GM18907 (cell line): Measurements from ENCODE around the gene TTC28.
"Not testable (repeated sequence)": the region's sequence is repeated elsewhere in the genome, so short reads cannot be mapped to it uniquely, and the experiment has no call there.

ENCODE experiments used
- ATAC-seq: cut with Tn5 transposase; IDR thresholded peaks from one replicate; pipeline ENCODE4 v1.9.1; 2021; ENCODE audit warnings: mild to moderate bottlenecking, moderate library complexity; ENCODE audit not compliant: unreplicated experiment

Gene TTC28

DNA sequence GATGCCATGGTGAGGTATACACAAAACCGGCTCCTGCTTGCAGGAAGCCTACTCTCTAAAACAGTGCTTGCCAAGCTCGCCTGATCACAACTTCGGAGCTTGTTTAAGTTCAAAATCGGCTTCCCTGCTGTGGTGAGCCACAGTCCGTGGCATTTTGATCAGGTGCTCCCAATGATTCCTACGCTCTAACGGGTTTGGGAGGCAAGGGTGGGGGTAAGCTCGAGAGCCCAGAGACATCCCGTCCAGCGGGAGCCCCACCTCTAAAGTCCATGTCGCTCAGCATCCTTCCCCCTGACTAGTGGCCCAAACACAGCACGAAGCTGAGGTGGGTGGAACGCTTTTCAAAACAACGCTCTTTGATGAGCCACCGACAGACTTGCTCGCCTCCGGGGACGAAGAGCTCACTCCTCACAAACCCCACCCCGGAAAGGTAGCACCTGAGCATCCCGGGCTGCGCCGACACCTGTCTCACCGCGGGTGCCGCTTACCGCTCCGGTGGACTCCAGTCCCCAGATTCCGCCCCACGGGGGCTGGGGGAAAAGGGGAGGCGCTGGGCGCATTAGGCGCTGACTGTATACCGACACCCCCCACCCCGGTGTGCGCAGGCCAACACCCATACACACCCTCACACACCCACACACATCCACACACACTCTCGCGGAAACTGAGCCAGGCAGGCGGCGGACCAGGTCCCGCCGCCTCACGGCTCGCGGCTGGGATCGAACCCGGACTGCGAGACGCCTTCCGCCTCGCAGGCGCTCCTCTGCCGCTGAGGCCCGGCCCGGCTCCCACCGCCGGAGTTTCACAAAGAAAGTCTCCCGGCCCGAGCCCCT, 646 bp downstream of the TTC28 start:
- not testable (repeated sequence) for ATAC-seq

GRCh38 chr22:28678170-28678569, 1.5 kb downstream of the TTC28 start:
- ATAC-seq = not testable (repeated sequence)

DNA sequence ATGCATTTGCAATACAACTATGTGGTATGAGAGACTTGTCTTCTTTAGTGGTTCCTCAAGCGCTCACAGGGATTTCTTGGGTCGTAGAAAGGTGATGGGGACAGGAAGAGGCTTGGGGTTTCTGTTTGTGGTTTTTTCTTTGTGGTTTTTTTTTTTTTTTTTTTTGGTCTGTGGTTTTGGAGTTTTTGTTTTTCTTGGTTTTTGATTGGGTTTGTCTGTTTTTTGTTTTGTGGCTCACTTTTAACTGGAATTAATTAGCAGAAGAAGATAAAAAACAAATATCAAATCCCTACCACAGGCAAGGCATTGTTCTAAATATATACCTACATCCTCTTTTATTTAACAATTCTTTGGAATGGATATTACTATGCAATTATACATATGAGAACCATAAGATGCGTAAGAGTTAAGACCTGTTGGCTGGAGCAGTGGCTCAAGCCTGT, 5.5 kb downstream of the TTC28 start:
- no peak for ATAC-seq

DNA sequence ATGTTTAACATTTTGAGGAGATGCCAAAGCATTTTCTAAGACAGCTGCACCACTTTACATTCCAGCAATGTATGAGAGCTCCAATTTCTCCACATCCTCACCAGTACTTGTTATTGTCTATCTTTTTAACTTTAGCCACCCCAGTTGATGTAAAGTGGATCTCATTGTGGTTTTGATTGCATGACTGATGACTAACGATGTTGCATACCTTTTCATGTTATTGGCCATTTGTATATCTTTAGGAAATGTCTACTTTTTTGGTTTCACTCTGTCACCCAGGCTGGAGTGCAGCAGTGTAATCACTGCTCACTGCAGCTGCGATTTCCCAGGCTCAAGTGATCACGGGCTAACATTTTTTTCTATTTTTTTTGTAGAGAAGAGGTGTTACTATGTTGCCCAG, 8.9 kb downstream of the TTC28 start:
- ATAC-seq = no peak

DNA sequence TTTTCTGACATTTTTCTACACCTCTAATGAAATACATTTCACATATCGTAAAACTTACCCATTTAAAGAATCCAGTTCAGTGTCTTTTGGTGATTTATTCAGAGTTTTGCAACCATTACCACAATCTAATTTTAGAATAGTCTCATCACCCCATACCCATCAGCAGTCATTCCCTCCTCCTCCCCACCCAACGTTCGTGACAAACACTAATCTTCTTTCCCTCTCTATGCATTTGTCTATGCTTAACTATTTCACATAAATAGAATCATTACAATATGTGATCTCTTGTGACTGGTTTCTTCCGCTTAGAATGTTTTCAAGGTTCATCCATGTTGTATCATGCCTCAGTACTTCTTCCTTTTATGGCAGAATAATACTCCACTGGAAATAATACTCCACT, 9.5 kb downstream of the TTC28 start:
- ATAC-seq = no peak

DNA sequence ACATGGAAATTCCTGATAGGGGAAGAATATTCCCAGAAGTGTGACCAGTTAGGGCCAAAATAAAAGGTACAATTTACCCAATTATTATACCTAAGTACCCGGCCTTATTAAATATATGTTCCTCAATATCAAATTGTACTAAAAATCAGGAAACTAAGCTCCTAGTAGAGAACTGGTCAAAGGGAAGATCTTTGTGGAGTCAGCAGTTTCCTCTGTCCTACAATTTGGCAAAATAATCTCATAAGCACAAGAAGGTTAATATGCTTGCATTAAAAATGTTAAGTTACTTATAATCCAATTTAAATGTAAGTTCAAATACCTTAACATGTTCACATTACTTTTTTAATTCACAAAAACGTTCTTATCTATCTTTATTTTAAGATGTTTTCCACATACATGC, 10.3 kb downstream of the TTC28 start:
- ATAC-seq = no peak

DNA sequence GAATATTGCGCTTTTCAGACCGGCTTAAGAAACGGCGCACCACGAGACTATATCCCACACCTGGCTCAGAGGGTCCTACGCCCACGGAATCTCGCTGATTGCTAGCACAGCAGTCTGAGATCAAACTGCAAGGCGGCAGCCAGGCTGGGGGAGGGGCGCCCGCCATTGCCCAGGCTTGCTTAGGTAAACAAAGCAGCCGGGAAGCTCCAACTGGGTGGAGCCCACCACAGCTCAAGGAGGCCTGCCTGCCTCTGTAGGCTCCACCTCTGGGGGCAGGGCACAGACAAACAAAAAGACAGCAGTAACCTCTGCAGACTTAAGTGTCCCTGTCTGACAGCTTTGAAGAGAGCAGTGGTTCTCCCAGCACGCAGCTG, 16.1 kb downstream of the TTC28 start:
- not testable (repeated sequence) for ATAC-seq

DNA sequence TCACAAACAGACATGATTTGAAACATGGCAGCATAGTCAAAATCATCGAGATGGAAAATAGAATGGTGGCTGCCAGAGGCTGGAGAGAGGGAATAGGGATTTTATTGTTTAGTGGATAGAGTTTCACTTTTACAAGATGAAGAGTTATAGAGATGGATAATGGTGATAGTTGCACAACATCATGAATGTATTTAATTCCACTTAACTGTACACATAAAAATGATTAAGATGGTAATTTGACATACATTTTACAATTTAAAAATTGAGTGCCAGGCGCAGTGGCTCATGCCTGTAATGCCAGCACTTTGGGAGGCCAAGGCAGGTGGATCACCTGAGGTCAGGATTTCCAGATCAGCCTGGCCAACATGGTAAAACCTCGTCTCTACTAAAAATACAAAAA, 21.2 kb downstream of the TTC28 start:
- ATAC-seq = no peak

DNA sequence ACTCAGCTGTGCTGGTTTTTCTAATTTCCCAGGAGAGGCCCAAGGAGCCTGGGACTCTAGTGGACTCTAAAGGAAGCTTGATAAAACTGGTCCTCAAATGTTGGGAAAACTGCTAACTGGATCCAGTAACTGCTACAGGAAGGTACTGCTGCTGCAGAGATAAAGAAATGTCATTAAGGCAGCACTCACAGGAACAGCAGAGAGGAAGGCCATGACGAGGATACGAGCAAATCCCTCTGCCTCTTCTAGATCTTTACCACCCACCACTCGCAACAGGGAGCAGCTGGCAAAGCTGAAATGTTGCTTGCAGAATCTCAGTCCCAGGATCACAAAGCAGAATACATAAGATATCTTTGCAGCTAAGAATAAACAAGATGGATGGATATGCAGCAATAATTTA, 23.5 kb downstream of the TTC28 start:
- no peak for ATAC-seq

- no peak for ATAC-seq
Measured at GRCh38 chr22:28650463-28650862, 29.2 kb downstream of the TTC28 start.

- ATAC-seq = no peak
Measured at GRCh38 chr22:28648792-28649191, 30.8 kb downstream of the TTC28 start.

GRCh38 chr22:28647216-28647615, 32.4 kb downstream of the TTC28 start:
- no peak for ATAC-seq

DNA sequence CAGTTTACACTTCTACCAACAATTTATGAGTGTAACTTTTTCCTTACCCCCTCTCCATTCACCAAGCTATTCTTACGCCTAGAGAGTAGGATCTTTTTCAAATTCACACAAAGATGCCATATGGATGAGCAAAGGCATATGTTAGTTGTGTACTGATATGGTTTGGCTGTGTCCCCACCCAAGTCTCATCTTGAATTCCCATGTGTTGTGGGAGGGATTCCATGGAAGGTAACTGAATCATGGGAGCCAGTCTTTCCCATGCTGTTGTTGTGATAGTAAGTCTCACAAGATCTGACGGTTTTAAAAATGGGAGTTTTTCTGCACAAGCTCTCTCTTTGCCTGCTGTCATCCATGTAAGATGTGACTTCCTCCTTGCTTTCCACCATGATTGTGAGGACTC, 40.3 kb downstream of the TTC28 start:
- no peak for ATAC-seq

GRCh38 chr22:28637225-28637624, 42.4 kb downstream of the TTC28 start:
- no peak for ATAC-seq

GRCh38 chr22:28630177-28630574, 49.5 kb downstream of the TTC28 start:
- ATAC-seq = no peak

DNA sequence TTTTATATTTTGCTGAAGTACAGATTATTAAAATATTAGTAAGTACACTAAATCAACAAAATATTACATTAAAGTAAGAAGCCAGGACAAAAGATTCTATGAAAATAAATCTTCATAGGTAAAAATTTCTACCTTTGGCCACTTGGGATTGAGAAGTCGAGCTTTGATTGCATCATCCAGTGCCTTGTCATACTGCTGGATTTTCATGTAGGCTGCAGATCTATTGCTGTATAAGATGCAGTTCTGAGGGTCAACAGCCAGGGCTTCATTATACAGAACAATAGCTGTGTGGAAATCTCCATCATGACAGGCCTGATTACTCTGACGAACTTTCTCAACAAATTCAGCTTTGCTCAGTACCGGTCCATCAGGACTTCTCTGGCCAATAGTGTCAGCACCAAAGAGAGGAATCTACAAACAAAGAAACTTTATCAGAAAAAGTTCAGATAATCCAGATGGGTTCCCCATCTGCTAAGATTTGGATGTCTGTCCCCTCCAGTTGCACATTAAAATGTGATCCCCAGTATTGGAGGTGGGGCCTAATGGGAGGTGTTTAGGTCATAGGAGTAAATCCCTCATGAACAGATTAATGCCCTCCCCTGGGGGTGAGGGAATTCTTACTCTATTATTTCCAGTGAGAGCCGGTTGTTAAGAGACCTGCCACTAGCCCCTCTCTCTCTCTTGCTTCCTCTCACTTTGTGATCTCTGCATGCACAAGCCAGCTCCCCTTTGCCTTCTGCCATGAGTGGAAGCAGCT, 50.0 kb downstream of the TTC28 start:
- no peak for ATAC-seq

GRCh38 chr22:28628766-28629165, 50.9 kb downstream of the TTC28 start:
- ATAC-seq = no peak

DNA sequence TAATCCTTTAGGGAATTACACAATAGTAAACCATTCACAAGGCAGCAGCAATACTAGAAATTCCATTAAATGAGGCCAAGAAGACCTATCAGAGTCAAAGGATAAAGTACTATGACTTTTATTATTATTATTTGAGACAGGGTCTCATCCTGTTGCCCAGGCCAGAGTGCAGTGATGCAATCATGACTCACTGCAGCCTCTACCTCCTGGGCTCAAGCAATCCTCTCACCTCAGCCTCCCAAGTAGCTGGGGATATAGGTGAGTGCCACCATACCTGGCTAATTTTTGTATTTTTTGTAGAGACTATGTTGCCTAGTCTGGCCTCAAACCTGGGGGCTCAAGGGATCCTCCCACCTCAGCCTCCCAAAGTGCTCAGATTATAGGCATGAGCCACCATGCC, 51.8 kb downstream of the TTC28 start:
- no peak for ATAC-seq

DNA sequence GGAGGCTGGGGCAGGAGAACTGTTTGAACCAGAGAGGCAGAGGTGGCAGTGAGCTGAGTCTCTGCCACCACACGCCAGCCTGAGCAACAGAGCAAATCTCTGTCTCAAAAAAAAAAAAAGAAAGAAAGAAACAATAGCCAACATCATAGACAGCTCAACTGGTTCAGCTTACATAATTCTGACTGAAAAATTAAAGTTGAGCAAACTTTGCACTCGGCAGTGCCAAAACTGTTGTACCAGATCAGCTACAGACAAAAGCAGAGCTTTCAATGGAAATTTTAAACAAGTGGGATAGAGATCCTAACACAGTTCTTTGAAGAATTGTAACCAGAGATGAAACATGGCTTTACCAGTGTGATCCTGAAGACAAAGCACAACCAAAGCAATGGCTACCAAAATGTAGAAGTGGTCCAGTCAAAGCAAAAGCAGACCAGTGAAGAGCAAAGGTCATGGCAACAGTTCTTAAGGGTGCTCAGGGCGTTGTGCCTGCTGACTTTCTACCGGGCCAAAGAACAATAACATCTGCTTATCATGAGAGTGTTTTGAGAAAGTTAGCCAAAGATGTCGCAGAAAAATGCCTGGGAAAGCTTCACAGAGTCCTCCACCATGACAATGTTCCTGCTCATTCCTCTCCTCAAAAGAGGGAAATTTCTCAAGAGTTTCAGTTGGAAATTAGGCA, 59.3 kb downstream of the TTC28 start:
- no peak for ATAC-seq

GRCh38 chr22:28619236-28619635, 60.4 kb downstream of the TTC28 start:
- ATAC-seq = no peak

- ATAC-seq = not testable (repeated sequence)
Measured at GRCh38 chr22:28615423-28615822, 64.2 kb downstream of the TTC28 start.

DNA sequence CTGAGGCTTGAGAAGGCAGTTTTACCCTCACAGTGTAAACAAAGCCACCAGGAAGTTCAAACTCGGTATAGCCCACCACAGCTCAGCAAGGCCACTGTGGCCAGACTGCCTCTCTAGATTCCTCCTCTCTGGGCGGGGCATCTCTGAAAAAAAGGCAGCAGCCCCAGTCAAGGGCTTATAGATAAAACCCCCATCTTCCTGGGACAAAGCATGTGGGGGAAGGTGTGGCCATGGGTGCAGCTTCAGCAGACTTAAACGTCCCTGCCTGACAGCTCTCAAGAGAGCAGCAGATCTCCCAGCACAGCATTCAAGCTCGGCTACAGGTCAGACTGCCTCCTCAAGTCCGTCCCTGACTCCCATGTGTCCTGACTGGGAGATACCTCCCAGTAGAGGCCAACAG, 69.7 kb downstream of the TTC28 start:
- no peak for ATAC-seq
